Right lobe of liver (tissue), 6 donors: ENCODE results near the gene KCNH1. TPM values are rescaled to one million over a fixed set of nuclear protein-coding genes. Genes with fewer than 3 reads are reported as not detected.

Source experiments
- ATAC-seq, 4 donors: fragments of 200-7000 bp; cut with Tn5 transposase; one replicate each; pipeline ENCODE4 v1.9.1; 2020; ENCODE audit warnings: mild to moderate bottlenecking in 4 of 4, moderate library complexity in 4 of 4
- DNase-seq, 3 donors: peaks; one replicate each; pipeline ENCODE4 v3.0.0-alpha.2; 2020
- H3K27ac ChIP-seq, 3 donors: fragments of 200-600 bp; one replicate each; pipeline ENCODE4 v1.8.0; 2022
- H3K27me3 ChIP-seq, 2 donors: fragments of 200-600 bp; one replicate each; pipeline ENCODE4 v1.8.0; 2022
- H3K36me3 ChIP-seq, 4 donors: fragments of 200-600 bp; sonication (generic) in 1 of 4; one replicate each; pipeline versions ENCODE4 v1.5.1 to v1.8.0; 2017 to 2022; ENCODE audit warnings: control low read depth in 1 of 4
- H3K4me1 ChIP-seq, 4 donors: fragments of 200-600 bp; sonication (generic) in 1 of 4; one replicate each; pipeline versions ENCODE4 v1.5.1 to v1.8.0; 2017 to 2022; ENCODE audit warnings: control low read depth in 1 of 4
- H3K4me3 ChIP-seq, 3 donors: fragments of 200-600 bp; one replicate each; pipeline ENCODE4 v1.8.0; 2022
- H3K9me3 ChIP-seq, 4 donors: fragments of 200-600 bp; sonication (generic) in 1 of 4; one replicate each; pipeline versions ENCODE4 v1.5.1 to v1.8.0; 2017 to 2022; ENCODE audit warnings: control low read depth in 1 of 4
- CTCF ChIP-seq, 4 donors: fragments of 200-600 bp in 3 of 4; fragments of 450-650 bp in 1 of 4; IDR thresholded peaks; one replicate each; pipeline versions ENCODE4 v1.5.1 to v1.8.0; 2016 to 2022; ENCODE audit warnings: antibody characterized with exemption in 4 of 4, mild to moderate bottlenecking in 2 of 4
- POLR2A ChIP-seq: fragments of 450-650 bp; IDR thresholded peaks from one replicate; pipeline ENCODE4 v1.6.1; 2017; ENCODE audit warnings: antibody characterized with exemption, mild to moderate bottlenecking
- WGBS: methylation state at CpG from one replicate; pipeline ENCODE4 v1.1.6; 2018; ENCODE audit warnings: low coverage, low lambda C conversion rate; ENCODE audit not compliant: insufficient coverage; ENCODE audit errors: missing lambda C conversion rate; 5-methylcytosine and 5-hydroxymethylcytosine counted together
- intact Hi-C, 2 donors: fragments of 100-400 bp; cut with DNase I; formaldehyde crosslinking; loops; one replicate each; pipeline versions ENCODE4 v1.11.2 to v1.14.1; 2022
- total RNA-seq, 6 experiments: library from RNA; depleted of rRNA in 2 of 6; stranded (reverse); fragments of >200 nt in 2 of 6; fragmentation: NEBNext Ultra II Directional in 3 of 6; extraction: Animal tissue kit (Norgen Biotek cat#: 25700) in 3 of 6; gene quantifications; one replicate each; pipeline versions ENCODE4 v1.1.0 to v1.2.4, GENCODE V29; 2016 to 2023
- donor health status: DM: no; HTN: yes; CAD: no.
- donor health status: DM: no; HTN: no; CAD: no.
- donor health status: DM: no; HTN: no; CAD: no.
- donor health status: DM: no; HTN: yes; CAD: no.
- donor health status: DM: no; HTN: yes; CAD: no.

The KCNH1 gene
- total RNA-seq, 6 experiments from 2014 or later, result not detected

DNA sequence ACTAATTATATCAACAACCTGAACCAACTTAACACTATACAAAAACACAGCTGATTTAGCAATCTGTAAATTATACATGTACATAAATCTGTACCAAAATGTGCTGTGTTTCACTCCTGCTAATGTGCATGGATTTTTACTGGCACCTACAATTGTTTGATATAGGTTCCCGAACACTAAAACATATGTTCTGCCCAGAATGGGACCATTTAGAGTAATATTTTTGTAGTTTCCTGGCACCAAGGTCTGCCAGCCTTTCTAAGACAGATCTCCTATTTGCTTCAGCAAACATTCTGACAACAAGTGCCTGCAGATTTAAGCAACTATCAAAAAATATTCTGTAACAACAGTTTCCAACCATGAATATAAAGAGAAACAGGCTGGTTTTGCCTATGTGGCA lies 4.2 kb downstream of the KCNH1 start:
- H3K9me3 ChIP-seq, result no peaks in the 10 kb centered on the region
- DNase-seq (no peak), ATAC-seq (no peak)
- intact Hi-C loops, result loop anchor here (5.0 to 10.0 kb wide), 2 partner anchors 545 to 547 kb away; no protein-coding TSS in a partner anchor
- WGBS, result 43% methylated on average over 1 of the region's 1 CpG
- no peak overlapping the region for H3K4me3 ChIP-seq
- no peak for TF ChIP-seq POLR2A
- TF ChIP-seq CTCF (IDR thresholded peaks at IDR 0.05), result no peak
- H3K4me1 ChIP-seq, result peaks cover 0 to 12% (median 3%) of the 10 kb centered on the region in 4 donors
- no peak overlapping the region for H3K27ac ChIP-seq
- H3K36me3 ChIP-seq, result no peaks in the 10 kb centered on the region
- H3K27me3 ChIP-seq, result peaks cover 0 to 19% of the 10 kb centered on the region in 2 donors

- Histone ChIP-seq H3K4me3 (no peak overlapping the region), H3K4me1 (no peaks in the 10 kb centered on the region), H3K9me3 (no peaks in the 10 kb centered on the region), H3K27ac (no peak overlapping the region), H3K36me3 (no peaks in the 10 kb centered on the region), H3K27me3 (no peaks in the 10 kb centered on the region)
- intact Hi-C loops, result no loop called here
- DNase-seq (no peak), ATAC-seq (no peak)
- TF ChIP-seq CTCF (IDR thresholded peaks at IDR 0.05) (no peak), POLR2A (no peak)
- 62% methylated on average over 4 of the region's 4 CpGs for WGBS
These were observed 6.8 kb downstream of the KCNH1 start for GRCh38 chr1:211127166-211127565.

DNA sequence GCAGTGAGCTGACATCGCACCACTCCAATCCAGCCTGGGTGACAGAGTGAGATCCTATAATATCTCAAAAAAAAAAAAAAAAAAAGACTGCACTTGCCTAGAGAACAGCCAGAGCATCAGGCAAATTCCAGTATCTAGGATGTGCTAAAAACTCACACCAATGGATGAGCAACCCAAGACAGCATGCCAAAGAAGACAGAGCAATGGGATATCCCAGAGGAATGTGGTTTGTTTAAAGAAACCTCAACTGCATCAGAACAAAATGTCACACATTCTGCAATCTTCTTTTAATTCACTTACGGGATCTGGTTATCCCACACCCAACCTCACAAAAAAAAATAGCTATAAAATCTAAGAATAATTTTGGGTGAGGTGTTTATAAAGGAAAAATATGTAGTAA lies 7.3 kb downstream of the KCNH1 start:
- Histone ChIP-seq H3K9me3 (no peaks in the 10 kb centered on the region), H3K4me1 (no peaks in the 10 kb centered on the region), H3K36me3 (no peaks in the 10 kb centered on the region), H3K4me3 (no peak overlapping the region), H3K27ac (no peak overlapping the region), H3K27me3 (no peaks in the 10 kb centered on the region)
- ATAC-seq (no peak), DNase-seq (no peak)
- WGBS, result 79% methylated on average over 2 of the region's 2 CpGs
- TF ChIP-seq POLR2A (no peak), CTCF (IDR thresholded peaks at IDR 0.05) (no peak)
- intact Hi-C loops, result no loop called here

DNA sequence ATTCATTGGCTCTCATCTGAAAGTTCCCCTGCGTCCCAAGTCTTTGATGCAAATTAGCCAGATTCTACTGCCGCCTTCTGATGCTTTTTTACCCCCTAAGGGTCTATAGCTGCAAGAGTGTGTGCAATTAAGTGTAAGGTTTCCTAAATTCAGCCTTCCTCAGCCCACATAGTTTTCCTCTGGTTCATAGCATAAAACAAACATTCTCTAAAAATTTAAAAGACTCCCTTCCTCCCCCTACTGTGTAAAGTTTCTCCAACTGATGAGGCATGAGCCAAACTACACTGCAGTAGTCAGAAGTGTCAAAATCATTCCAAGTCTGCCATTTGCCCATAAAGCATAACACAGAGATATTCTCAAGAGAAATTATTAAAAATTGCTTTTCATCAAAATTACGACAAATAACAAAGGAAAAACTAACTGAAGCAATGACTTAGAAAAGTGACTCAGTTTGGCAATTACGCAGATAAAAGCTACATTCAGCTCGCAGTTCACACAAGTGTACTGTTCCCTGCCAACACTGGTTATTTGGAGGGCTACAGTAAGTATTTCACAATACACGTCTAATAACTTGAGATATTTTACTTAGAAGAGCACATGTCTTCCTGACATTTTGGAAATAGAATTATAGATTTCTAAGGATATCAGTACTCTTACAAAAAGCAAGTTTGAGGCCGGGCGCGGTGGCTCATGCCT lies 15.4 kb downstream of the KCNH1 start:
- 56% methylated on average over 9 of the region's 9 CpGs for WGBS
- no peaks in the 10 kb centered on the region for H3K27me3 ChIP-seq
- H3K27ac ChIP-seq, result no peak overlapping the region
- H3K4me1 ChIP-seq, result no peaks in the 10 kb centered on the region
- no peak for DNase-seq
- no peaks in the 10 kb centered on the region for H3K9me3 ChIP-seq
- no peak for ATAC-seq
- intact Hi-C loops, result no loop called here
- TF ChIP-seq CTCF (IDR thresholded peaks at IDR 0.05) (no peak), POLR2A (no peak)
- no peaks in the 10 kb centered on the region for H3K36me3 ChIP-seq
- no peak overlapping the region for H3K4me3 ChIP-seq
